ENCODE results near the gene CPT2. TPM values are rescaled to one million over a fixed set of nuclear protein-coding genes. Genes with fewer than 3 reads are reported as not detected.
"Not testable (repeated sequence)": the region's sequence is repeated elsewhere in the genome, so short reads cannot be mapped to it uniquely, and the experiment has no call there.

The CPT2 gene
- total RNA-seq, 1 donor from 2014 or later, result 26.3 TPM

DNA sequence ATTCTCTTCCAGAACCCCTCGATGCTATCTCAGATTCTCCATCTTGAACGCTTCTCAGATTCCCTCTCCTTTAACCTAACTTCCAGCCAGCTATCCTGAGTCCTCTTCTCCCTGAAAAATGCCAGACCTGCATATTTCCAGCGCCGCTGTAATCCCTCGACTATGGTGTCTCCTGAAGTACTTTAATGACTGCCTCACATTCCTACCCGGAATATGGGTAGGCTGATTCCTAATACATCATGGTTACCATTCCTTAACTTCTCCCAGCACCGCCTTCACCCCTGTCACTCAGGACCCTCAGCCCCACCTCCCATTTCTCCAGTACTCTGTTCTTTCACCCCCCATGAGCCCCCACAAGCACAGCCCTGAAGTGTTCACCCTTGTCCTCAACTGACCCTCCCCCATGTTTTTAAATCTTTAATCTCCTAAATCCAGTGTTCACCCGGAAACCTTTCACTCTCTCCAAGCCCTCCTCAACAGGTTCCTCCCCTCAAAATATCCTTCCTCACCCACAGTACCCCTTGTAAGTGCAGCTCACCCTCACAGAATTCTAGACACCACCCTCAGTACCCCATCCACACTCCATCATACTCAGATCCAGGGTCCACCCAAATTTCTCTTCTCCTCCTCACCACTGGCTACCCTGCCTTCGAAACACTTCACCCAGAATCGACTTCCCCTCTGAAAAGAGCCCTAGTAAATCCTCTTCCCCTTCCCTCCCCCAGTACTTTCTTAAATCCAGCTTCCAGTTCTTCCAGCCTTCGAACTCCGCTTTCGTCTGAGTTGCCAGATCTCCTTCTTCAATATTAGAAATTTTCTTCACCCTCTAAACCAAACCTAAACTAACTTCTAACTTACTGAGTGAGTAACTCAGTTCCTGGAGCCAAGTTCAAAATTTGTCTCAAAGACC is 922 bp downstream of the CPT2 start:
- DNase-seq (no peak), ATAC-seq (peak; percentile 14 to 44)
- intact Hi-C loops (cut with DNase I), result no loop called here
- Histone ChIP-seq H3K4me1 (peaks cover 34% of the 10 kb centered on the region), H3K36me3 (peaks cover 21% of the 10 kb centered on the region), H3K9me3 (no peaks in the 10 kb centered on the region), H3K4me3 (peak overlapping the region; percentile 93), H3K27me3 (ENCODE audit: low read depth) (no peaks in the 10 kb centered on the region), H3K27ac (peak overlapping the region; percentile 100)
- TF ChIP-seq, protein P1, sequence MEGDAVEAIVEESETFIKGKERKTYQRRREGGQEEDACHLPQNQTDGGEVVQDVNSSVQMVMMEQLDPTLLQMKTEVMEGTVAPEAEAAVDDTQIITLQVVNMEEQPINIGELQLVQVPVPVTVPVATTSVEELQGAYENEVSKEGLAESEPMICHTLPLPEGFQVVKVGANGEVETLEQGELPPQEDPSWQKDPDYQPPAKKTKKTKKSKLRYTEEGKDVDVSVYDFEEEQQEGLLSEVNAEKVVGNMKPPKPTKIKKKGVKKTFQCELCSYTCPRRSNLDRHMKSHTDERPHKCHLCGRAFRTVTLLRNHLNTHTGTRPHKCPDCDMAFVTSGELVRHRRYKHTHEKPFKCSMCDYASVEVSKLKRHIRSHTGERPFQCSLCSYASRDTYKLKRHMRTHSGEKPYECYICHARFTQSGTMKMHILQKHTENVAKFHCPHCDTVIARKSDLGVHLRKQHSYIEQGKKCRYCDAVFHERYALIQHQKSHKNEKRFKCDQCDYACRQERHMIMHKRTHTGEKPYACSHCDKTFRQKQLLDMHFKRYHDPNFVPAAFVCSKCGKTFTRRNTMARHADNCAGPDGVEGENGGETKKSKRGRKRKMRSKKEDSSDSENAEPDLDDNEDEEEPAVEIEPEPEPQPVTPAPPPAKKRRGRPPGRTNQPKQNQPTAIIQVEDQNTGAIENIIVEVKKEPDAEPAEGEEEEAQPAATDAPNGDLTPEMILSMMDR (IDR thresholded peaks at IDR 0.05), result no peak

DNA sequence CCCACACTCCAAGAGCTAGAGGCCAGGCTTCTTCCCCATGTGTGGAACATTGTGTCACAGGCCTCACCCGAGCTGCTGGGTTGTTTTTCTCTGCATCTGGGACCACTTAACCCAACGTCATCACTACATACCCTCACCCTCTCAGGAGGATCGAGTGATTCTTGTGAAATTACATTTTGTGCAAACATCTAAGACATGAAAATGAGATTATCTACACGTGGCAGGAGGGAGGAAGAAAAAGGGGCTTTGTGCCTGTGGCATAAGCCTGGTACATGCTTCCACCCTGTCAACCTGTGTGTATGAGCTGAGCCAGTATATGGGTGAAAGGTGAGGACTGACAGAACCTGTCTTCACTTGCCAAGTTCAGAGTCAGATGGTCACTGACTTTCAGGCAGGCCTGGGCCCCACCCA is 1.6 kb downstream of the CPT2 start:
- H3K27me3 ChIP-seq (ENCODE audit: low read depth), result no peaks in the 10 kb centered on the region
- no peaks in the 10 kb centered on the region for H3K9me3 ChIP-seq
- TF ChIP-seq, protein P1 (IDR thresholded peaks at IDR 0.05), result no peak
- peak overlapping the region; percentile 100 for H3K27ac ChIP-seq
- peak overlapping the region; percentile 93 for H3K4me3 ChIP-seq
- no peak for DNase-seq
- ATAC-seq, result no peak
- H3K36me3 ChIP-seq, result peaks cover 28% of the 10 kb centered on the region
- intact Hi-C loops (cut with DNase I), result no loop called here
- H3K4me1 ChIP-seq, result peaks cover 34% of the 10 kb centered on the region

DNA sequence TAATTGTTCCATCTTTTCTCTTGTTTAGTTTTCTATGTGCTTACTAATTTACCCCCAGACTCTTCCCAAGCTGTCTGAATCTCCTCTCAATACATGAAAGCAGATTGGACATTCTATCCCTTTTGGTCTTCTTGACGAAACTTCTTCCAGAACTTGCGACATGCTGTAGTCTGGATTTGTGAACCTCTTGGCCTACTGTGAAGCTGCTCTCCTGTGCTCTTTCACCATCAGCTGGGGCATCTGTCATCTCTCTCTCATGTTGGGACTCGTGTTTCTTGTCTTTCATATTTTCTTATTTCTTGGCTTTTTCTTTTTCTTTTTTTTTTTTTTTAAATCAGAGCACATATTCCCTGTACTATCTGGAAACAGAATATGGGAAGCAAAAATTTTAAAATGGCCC is 6.8 kb downstream of the CPT2 start:
- ATAC-seq (no peak), DNase-seq (no peak)
- no peak overlapping the region for H3K27ac ChIP-seq
- no peaks in the 10 kb centered on the region for H3K27me3 ChIP-seq (ENCODE audit: low read depth)
- H3K36me3 ChIP-seq, result peaks cover 75% of the 10 kb centered on the region
- TF ChIP-seq, protein P1 (IDR thresholded peaks at IDR 0.05), result no peak
- intact Hi-C loops (cut with DNase I), result no loop called here
- peaks cover 7% of the 10 kb centered on the region for H3K9me3 ChIP-seq
- peaks cover 6% of the 10 kb centered on the region for H3K4me1 ChIP-seq
- no peak overlapping the region for H3K4me3 ChIP-seq

DNA sequence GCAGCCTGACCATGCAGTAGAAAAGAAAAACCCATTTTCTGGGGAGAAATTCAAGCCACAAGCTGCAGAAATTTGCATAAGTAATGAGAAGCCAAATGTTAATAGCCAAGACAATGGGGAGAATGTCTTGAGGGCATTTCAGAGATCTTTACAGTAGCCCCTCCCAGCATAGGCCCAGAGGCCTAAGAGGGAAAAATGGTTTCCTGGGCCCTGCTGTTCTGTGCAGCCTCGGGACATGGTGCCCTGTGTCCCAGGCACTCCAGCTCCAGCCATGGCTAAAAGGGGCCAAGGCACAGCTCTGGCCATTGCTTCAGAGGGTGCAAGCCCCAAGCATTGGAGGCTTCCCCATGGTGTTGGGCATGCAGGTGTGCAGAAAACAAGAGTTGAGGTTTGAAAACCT is 8.9 kb downstream of the CPT2 start:
- H3K4me1 ChIP-seq; H3K9me3 ChIP-seq; ATAC-seq; DNase-seq; H3K4me3 ChIP-seq; H3K27me3 ChIP-seq (ENCODE audit: low read depth); intact Hi-C loops (cut with DNase I); H3K27ac ChIP-seq: not testable (repeated sequence)
- H3K36me3 ChIP-seq, result peaks cover 95% of the 10 kb centered on the region

DNA sequence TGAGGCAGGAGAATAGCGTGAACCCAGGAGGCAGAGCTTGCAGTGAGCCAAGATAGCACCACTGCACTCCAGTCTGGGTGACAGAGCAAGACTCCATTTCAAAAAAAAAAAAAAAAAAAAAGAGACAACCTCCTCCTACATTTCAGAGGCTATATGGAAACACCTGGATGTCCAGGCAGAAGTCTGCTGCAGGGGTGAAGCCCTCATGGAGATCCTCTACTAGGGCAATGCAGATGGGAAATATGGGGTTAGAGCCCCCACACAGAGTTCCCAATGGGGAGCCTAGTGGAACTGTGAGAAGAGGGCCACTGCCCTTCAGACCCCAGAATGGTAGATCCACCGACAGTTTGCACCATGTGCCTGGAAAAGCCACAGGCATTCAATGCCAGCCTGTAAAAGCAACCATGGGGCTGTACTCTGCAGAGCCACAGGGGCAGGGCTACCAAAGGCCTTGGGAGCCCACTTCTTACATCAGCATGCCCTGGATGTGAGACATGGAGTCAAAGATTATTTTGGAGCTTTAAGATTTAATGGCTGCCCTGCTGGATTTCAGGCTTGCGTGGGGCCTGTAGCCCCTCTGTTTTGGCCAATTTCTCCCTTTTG is 9.6 kb downstream of the CPT2 start:
- H3K4me1 ChIP-seq; ATAC-seq; H3K9me3 ChIP-seq; DNase-seq; H3K27ac ChIP-seq; intact Hi-C loops (cut with DNase I); H3K27me3 ChIP-seq (ENCODE audit: low read depth); H3K4me3 ChIP-seq: not testable (repeated sequence)
- peaks cover 95% of the 10 kb centered on the region for H3K36me3 ChIP-seq

DNA sequence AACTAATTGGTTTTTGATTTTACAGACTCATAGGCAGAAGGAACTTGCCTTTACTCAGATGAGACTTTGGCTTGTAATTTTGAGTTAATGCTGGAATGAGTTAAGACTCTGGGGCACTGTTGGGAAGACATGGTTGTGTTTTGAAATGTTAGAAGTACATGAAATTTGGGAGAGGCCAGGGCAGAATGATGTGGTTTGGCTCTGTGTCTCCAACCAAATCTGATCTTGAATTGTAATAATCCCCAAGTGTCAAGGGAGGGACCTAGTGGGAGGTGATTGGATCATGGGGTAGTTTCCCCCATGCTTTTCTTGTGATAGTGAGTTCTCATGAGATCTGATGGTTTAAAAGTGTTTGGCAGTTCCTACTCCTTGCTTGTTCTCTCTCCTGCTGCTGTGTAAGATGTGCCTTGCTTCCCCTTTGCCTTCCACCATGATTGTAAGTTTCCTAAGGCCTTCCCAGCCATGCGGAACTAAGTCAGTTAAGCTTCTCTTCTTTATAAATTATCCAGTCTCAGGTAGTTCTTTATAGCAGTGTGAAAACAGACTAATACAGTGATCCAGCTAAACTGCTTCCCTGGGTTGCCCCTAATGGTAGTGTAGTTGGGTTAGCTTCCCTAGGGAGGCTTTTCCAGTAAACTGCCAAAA is 10.2 kb downstream of the CPT2 start:
- Histone ChIP-seq H3K4me3 (no peak overlapping the region), H3K27me3 (ENCODE audit: low read depth) (no peaks in the 10 kb centered on the region), H3K9me3 (peaks cover 7% of the 10 kb centered on the region), H3K4me1 (no peaks in the 10 kb centered on the region), H3K36me3 (peaks cover 95% of the 10 kb centered on the region), H3K27ac (no peak overlapping the region)
- intact Hi-C loops (cut with DNase I), result no loop called here
- ATAC-seq (no peak), DNase-seq (no peak)
- TF ChIP-seq, protein P1 (IDR thresholded peaks at IDR 0.05), result no peak
